Osteoblast (primary cell): Measurements from ENCODE around the gene SPRN. TPM values are rescaled to one million over a fixed set of nuclear protein-coding genes. Genes with fewer than 3 reads are reported as not detected.

Experiments
- DNase-seq: peaks from one replicate; pipeline ENCODE4 v3.0.0; 2011; ENCODE audit warnings: low spot score, mixed read lengths; ENCODE audit not compliant: insufficient read length; ENCODE audit errors: missing footprints
- H2AFZ ChIP-seq: 2 replicates; pipeline ENCODE4 v1.6.0; 2011; ENCODE audit warnings: mild to moderate bottlenecking, low read length
- H3K27ac ChIP-seq: 2 replicates; pipeline ENCODE4 v1.5.1; 2011; ENCODE audit warnings: mild to moderate bottlenecking, low read depth, low read length, moderate library complexity
- H3K27me3 ChIP-seq: 2 replicates; pipeline ENCODE4 v1.6.0; 2012; ENCODE audit warnings: mild to moderate bottlenecking, control low read depth, inconsistent platforms, low read length, moderate library complexity; ENCODE audit not compliant: insufficient read depth
- H3K36me3 ChIP-seq: 2 replicates; pipeline ENCODE4 v1.5.1; 2011; ENCODE audit warnings: mild to moderate bottlenecking, low read length, control low read depth, moderate library complexity; ENCODE audit not compliant: insufficient read depth
- H3K4me1 ChIP-seq: 2 replicates; pipeline ENCODE4 v1.5.1; 2011; ENCODE audit warnings: mild to moderate bottlenecking, low read length, control low read depth, moderate library complexity; ENCODE audit not compliant: insufficient read depth
- H3K4me2 ChIP-seq: 2 replicates; pipeline ENCODE4 v1.6.0; 2011; ENCODE audit warnings: mild to moderate bottlenecking, low read length; ENCODE audit not compliant: insufficient read depth
- H3K4me3 ChIP-seq: fragments of 200-600 bp; sonication (generic); 3 replicates; pipeline ENCODE4 v1.5.1; 2012; ENCODE audit warnings: mild to moderate bottlenecking, low read length, inconsistent platforms; ENCODE audit not compliant: insufficient read depth
- H3K79me2 ChIP-seq: 2 replicates; pipeline ENCODE4 v1.6.0; 2012; ENCODE audit warnings: mild to moderate bottlenecking, low read length, control low read depth, inconsistent platforms; ENCODE audit not compliant: insufficient read depth
- H3K9me3 ChIP-seq: 2 replicates; pipeline ENCODE4 v1.5.1; 2011; ENCODE audit warnings: low read depth, low read length, control low read depth
- H4K20me1 ChIP-seq: 2 replicates; pipeline ENCODE4 v1.6.0; 2012; ENCODE audit warnings: mild to moderate bottlenecking, low read length, control low read depth; ENCODE audit not compliant: insufficient read depth
- CTCF ChIP-seq: IDR thresholded peaks from 2 replicates; pipeline ENCODE4 v1.5.1; 2011; ENCODE audit warnings: mild to moderate bottlenecking, low read depth, low read length, moderate library complexity; ENCODE audit errors: extremely low read depth
- small RNA-seq: library from RNA; depleted of rRNA; stranded (forward); fragments of <200 nt; gene quantifications from one replicate; pipeline ENCODE3, GENCODE V24; 2012
- total RNA-seq: library from RNA; depleted of rRNA; stranded (reverse); fragments of >200 nt; gene quantifications from 2 replicates; pipeline ENCODE4 v1.2.3, GENCODE V29; 2012

Gene SPRN
- total RNA-seq, 1 donor = under 0.01 TPM

DNA sequence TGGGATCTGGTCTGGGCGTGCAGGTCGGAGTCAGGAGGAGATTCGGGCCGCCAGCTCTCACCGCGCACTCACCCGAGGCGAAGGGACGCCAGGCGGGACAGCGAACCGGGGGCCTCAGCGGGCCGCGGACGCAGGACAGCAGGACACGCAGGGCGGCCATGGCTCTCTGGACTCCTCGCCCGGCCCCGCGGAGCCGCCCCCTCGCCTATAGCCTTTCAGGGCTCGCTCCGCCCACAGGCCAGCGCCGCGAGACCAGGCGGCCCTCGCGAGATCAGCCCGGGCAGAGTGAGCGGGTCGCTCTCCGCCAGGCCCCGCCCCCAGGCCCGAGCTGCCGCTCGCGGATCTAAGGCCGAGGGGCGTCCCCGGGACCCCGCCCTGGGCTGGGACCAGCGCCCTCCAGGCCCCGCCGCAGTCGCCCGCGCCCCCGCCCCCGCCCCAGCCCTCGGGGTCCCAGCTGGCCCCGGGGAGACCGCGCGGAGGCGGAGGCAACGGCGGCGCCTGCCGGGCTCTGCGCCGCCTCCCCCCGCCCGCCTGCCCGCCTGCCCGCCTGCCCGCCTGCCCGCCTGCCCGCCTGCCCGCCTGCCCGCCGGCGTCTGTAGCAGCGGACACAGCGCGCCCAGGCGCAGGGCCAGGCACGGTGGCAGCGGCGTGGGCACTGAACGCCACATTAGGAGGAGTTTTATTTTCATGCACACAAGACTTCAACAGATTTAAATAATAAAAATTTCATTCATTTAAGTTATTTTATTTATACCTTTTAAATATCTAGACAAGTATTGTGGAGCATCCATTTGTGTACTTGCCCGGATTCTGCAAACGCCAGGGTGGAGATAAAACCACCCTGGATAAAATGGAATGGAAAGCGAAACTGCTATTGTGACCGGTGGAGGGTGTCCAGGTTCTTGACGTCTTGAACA lies 51.0 kb downstream of the SPRN start, which contains the start of gene ECHS1:
Gene ECHS1, minus strand, starts transcription at position 181 of the 917 bp plus-strand sequence. Its CDS starts 21 bp downstream, at position 160.
- H3K79me2 ChIP-seq = peaks cover 4% of the 10 kb centered on the region
- H3K36me3 ChIP-seq = peaks cover 17% of the 10 kb centered on the region
- H3K4me1 ChIP-seq = peaks cover 5% of the 10 kb centered on the region
- H3K4me3 ChIP-seq = peak within 1 kb of the TSS; percentile 82
- H3K9me3 ChIP-seq = no peaks in the 10 kb centered on the region
- no peak within 1 kb of the TSS for H3K27ac ChIP-seq
- no peak for TF ChIP-seq CTCF
- peak; percentile 100 for DNase-seq
- H2AFZ ChIP-seq = no peak within 1 kb of the TSS
- H4K20me1 ChIP-seq = peaks cover 3% of the 10 kb centered on the region
- no peaks in the 10 kb centered on the region for H3K27me3 ChIP-seq
- peak within 1 kb of the TSS; percentile 79 for H3K4me2 ChIP-seq

DNA sequence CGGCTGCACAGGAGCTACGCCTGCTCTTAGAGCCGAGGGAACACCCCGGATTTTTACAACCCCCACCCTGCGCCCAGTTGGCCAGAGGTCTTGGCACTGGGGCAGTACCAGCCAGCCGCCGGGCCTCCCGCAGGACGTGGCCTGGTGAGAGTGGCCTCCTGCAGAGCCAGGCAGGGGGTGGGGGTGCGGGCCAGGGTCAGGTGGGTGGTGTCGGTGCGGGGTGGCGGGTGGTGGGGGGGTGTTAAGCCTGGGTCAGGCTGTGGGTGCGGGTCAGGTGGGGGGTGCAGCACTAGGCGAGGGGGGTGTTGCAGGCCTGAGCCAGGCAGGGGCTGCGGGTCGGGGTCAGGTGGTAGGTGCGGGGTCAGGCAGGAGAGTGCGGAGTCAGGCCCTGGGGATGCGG lies 51.9 kb downstream of the SPRN start:
- no peak for TF ChIP-seq CTCF
- Histone ChIP-seq H3K27ac (no peak overlapping the region), H4K20me1 (peaks cover 3% of the 10 kb centered on the region), H3K9me3 (no peaks in the 10 kb centered on the region), H3K4me1 (peaks cover 5% of the 10 kb centered on the region), H3K27me3 (no peaks in the 10 kb centered on the region), H3K4me3 (peak overlapping the region; percentile 82), H2AFZ (no peak overlapping the region), H3K36me3 (peaks cover 22% of the 10 kb centered on the region), H3K4me2 (peak overlapping the region; percentile 60), H3K79me2 (peaks cover 4% of the 10 kb centered on the region)
- DNase-seq = peak; percentile 90

Small RNA genes lying within 50 kb of the gene (small RNA-seq; reads per million reads assigned to genes)
- gene AL360181.4 (not detected), gene MIR3944 (0.37 reads per million)

Other genes starting within 250 kb of the SPRN start
- not detected in 2 replicates for gene UTF1, start 194.4 kb downstream of the SPRN start, total RNA-seq
- not detected in 2 replicates for gene VENTX, start 186.8 kb downstream of the SPRN start, total RNA-seq
- gene ADAM8, start 147.8 kb downstream of the SPRN start, total RNA-seq = 1.2 and 2.2 TPM in 2 replicates
- 60.8 and 63.6 TPM in 2 replicates for gene TUBGCP2, start 115.8 kb downstream of the SPRN start, total RNA-seq
- gene ZNF511, start 115.7 kb downstream of the SPRN start, total RNA-seq = 20.9 and 24.6 TPM in 2 replicates
- gene CALY, start 87.7 kb downstream of the SPRN start, total RNA-seq = not detected in 2 replicates
- not detected in 2 replicates for gene PRAP1, start 77.3 kb downstream of the SPRN start, total RNA-seq
- gene FUOM, start 66.6 kb downstream of the SPRN start, total RNA-seq = 5.1 and 6.5 TPM in 2 replicates
- 55.4 and 56.1 TPM in 2 replicates for gene ECHS1, start 51.3 kb downstream of the SPRN start, total RNA-seq
- gene PAOX, start 45.4 kb downstream of the SPRN start, total RNA-seq = 5.9 and 7.6 TPM in 2 replicates
- 28.3 and 31.5 TPM in 2 replicates for gene MTG1, start 30.5 kb downstream of the SPRN start, total RNA-seq
- 5.1 and 5.6 TPM in 2 replicates for gene SCART1, start 29.3 kb upstream of the SPRN start, total RNA-seq
- 1.5 and 1.8 TPM in 2 replicates for gene CYP2E1, start 102.7 kb upstream of the SPRN start, total RNA-seq
- 0.72 TPM in 1 of 2 replicates, not detected in the other for gene SYCE1, start 141.0 kb upstream of the SPRN start, total RNA-seq
- gene FRG2B, start 202.2 kb upstream of the SPRN start, total RNA-seq = not detected in 2 replicates